HL-60 (cell line): ENCODE results near the gene NVL.
"Not testable (repeated sequence)": the region's sequence is repeated elsewhere in the genome, so short reads cannot be mapped to it uniquely, and the experiment has no call there.

Experiments
- POLR2AphosphoS5 ChIP-seq: IDR thresholded peaks from 2 replicates; pipeline ENCODE4 v1.6.1; 2012; ENCODE audit warnings: low read depth
- TF ChIP-seq, protein P1 (sequence below): IDR thresholded peaks from one replicate; pipeline ENCODE4 v1.5.1; 2011; ENCODE audit warnings: low read length, control low read depth, inconsistent platforms; ENCODE audit not compliant: insufficient read depth

DNA sequence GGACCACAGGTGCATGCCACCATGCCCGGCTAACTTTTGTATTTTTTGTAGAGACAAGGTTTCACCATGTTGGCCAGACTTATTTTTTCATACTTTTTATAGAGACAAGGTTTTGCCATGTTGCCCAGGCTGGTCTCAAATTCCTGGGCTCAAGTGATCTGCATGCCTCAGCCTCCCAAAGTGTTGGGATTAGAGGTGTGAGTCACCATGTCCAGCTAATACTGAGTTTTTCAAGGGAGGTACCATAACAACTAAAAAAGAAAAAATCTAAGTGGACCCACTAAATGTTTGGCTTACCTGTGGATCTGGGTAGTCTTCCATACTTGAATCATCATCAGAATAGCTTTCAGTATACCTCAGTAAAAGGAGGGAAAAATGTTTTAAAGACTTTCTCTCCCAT, 18.5 kb downstream of the NVL start:
- TF ChIP-seq, protein P1, sequence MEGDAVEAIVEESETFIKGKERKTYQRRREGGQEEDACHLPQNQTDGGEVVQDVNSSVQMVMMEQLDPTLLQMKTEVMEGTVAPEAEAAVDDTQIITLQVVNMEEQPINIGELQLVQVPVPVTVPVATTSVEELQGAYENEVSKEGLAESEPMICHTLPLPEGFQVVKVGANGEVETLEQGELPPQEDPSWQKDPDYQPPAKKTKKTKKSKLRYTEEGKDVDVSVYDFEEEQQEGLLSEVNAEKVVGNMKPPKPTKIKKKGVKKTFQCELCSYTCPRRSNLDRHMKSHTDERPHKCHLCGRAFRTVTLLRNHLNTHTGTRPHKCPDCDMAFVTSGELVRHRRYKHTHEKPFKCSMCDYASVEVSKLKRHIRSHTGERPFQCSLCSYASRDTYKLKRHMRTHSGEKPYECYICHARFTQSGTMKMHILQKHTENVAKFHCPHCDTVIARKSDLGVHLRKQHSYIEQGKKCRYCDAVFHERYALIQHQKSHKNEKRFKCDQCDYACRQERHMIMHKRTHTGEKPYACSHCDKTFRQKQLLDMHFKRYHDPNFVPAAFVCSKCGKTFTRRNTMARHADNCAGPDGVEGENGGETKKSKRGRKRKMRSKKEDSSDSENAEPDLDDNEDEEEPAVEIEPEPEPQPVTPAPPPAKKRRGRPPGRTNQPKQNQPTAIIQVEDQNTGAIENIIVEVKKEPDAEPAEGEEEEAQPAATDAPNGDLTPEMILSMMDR: not testable (repeated sequence)
- TF ChIP-seq POLR2AphosphoS5: not testable (repeated sequence)
